SJCRH30 (cell line): Measurements from ENCODE around the gene CETP. TPM values are rescaled to one million over a fixed set of nuclear protein-coding genes. Genes with fewer than 3 reads are reported as not detected.
A peak's percentile ranks its signal among the peaks of the same experiment; 100 is the strongest.
"Not testable (repeated sequence)": the region's sequence is repeated elsewhere in the genome, so short reads cannot be mapped to it uniquely, and the experiment has no call there.

Experiments used
- DNase-seq, 2 experiments: peaks; one replicate each; pipeline ENCODE4 v3.0.0-alpha.2; 2015 to 2020
- H3K27ac ChIP-seq: fragments of 250-450 bp; sonication (Bioruptor Pico); 2 replicates; pipeline ENCODE4 v1.5.1; 2020; ENCODE audit warnings: mild to moderate bottlenecking, moderate library complexity
- H3K27me3 ChIP-seq: fragments of 250-450 bp; sonication (Bioruptor Pico); 2 replicates; pipeline ENCODE4 v1.5.1; 2020; ENCODE audit warnings: mild to moderate bottlenecking, moderate library complexity
- H3K36me3 ChIP-seq: fragments of 250-450 bp; sonication (Bioruptor Pico); 2 replicates; pipeline ENCODE4 v1.5.1; 2020; ENCODE audit warnings: mild to moderate bottlenecking, moderate library complexity
- H3K4me1 ChIP-seq: fragments of 250-450 bp; sonication (Bioruptor Pico); 2 replicates; pipeline ENCODE4 v1.5.1; 2020; ENCODE audit warnings: mild to moderate bottlenecking, moderate library complexity
- H3K4me3 ChIP-seq: fragments of 250-450 bp; sonication (Bioruptor Pico); 2 replicates; pipeline ENCODE4 v1.5.1; 2020; ENCODE audit warnings: mild to moderate bottlenecking, moderate library complexity
- H3K9me3 ChIP-seq: fragments of 250-450 bp; sonication (Bioruptor Pico); replicated peaks from 2 replicates; pipeline ENCODE4 v1.5.1; 2020; ENCODE audit warnings: mild to moderate bottlenecking, moderate library complexity
- total RNA-seq: library from RNA; depleted of rRNA; stranded (reverse); fragments of >200 nt; shearing (Covaris generic); gene quantifications from 2 replicates; pipeline ENCODE4 v1.2.3, GENCODE V29; 2014

Gene CETP
- total RNA-seq, 1 experiment from 2014 or later: 0.14 TPM

DNA sequence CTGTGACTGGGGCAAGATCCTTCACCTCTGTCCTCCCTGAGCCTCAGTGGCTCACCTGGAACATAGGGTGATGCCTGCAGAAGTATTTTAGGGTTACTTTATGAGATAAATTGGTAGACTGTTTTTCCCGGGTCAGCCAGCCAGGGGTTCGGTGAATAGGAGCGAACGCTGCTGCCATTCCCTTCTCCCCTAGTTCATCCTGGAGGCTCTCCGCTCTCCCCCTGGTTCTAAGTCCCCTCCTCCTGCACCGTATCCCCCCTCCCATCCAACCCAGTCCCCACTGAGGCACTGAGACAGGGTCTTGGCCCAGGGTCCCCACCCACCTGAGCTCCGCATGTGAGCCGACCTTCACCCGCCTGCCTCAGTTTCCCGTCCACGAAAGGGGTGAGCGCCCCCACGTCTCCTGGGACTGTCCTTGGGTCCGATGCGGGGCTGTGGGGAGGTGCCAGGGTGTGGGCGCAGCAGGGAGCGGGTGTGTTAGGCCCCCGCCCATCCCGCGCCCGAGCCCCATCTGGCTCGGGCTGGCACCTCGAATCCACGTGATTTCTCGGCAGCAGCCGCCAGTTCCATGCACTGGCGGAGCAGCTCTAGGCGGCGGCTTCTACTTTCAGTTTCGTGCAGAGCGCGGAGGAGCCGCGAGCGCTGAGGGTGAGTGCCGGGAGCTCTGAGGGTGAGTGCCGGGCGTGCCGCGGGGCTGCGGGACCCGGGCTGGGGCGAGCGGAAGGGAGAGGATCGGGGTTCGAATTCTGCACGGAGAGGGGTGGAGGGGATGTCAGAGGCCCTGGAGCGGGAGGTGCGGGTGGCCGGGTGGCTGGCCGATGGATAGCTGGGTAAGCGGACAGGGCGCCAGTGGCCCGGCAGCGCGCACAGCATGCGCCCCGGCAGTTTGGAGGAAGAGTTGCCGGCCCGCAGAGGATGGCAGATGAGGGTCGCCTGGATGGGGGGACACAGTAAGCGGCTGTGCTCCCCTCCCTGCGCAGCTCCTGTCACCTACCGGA, 27.5 kb downstream of the CETP start, which contains the start of gene NLRC5:
NLRC5 (plus strand) TSS at position 610 of the 998 bp plus-strand sequence. CDS start 31,156 bp downstream, outside the sequence.
- 0 out of 2 replicates have a peak, but pooled peaks cover 6% of the 10 kb centered on the region for H3K4me1 ChIP-seq
- H3K36me3 ChIP-seq: no peaks in the 10 kb centered on the region
- H3K27me3 ChIP-seq: peaks cover 38% of the 10 kb centered on the region
- no peaks in the 10 kb centered on the region for H3K9me3 ChIP-seq
- no peak within 1 kb of the TSS for H3K27ac ChIP-seq
- H3K4me3 ChIP-seq: peak within 1 kb of the TSS; percentile 61
- peak; percentile 74 to 76 for DNase-seq

DNA sequence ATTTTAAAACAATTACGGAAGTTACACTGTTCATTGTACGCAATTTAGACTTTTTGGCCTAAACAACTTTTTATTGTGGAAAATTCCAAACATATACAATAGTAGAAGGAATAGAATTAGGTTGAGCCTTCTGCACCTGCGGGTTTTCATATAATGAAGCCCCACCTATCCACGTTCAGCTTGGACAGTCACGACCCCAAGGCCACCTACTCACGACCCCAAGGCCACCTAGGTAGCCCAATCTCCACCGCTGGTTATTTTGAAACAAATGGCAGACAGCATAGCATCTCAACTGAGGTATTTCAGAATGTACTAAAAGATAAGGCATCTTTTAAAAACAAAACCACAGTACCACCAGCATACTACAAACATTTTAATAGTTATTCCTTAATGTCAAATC, 28.2 kb downstream of the CETP start:
- H3K4me1 ChIP-seq: 0 out of 2 replicates have a peak, but pooled peaks cover 6% of the 10 kb centered on the region
- DNase-seq: no peak
- H3K9me3 ChIP-seq: no peaks in the 10 kb centered on the region
- H3K27ac ChIP-seq: no peak overlapping the region
- no peaks in the 10 kb centered on the region for H3K36me3 ChIP-seq
- H3K27me3 ChIP-seq: peaks cover 38% of the 10 kb centered on the region
- peak overlapping the region; percentile 61 for H3K4me3 ChIP-seq

DNA sequence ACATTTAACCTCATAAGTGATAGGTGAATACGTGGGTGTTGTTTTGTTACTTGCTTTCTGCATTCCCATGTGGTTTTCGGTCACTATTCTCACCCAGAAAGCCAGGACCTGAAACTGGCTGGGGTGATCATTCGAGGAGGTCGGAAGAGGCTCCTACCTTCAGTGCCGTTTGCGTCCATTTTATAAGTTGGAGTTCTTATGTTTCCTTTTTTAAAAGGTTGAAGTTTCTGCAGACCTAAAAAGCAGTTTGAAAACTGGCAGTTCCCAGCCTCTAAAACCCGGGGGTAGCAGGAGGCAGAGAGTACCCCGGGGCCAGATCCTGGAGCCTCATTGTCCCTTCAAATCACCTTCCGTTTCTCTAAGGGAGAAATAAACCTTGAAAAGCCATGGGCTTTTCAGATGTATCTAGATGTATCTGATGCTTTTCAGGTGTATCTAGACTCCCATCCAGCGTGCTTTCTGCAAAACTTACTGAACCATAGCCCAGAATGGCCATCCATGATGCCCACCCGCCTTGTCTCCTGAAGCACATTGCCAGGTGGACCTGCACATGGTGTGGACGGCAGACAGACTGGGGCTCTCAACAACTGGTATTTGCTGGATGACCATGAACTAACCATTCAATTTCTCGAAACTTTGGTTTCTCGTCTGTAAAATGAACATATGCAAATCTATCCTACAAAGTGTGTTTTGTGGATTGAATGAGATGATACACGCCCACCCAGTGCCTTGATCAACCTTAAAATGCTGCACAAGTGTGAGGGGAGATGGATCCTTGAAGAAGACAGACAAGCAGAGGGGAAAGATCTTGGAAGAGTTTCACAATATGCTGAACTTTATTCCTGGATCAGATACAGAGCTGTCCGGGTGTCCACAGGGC, 28.9 kb downstream of the CETP start:
- H3K9me3 ChIP-seq: no peaks in the 10 kb centered on the region
- no peak for DNase-seq
- 0 out of 2 replicates have a peak, but pooled peaks cover 2% of the 10 kb centered on the region for H3K4me1 ChIP-seq
- no peak overlapping the region for H3K4me3 ChIP-seq
- no peak overlapping the region for H3K27ac ChIP-seq
- H3K27me3 ChIP-seq: peaks cover 38% of the 10 kb centered on the region
- no peaks in the 10 kb centered on the region for H3K36me3 ChIP-seq

DNA sequence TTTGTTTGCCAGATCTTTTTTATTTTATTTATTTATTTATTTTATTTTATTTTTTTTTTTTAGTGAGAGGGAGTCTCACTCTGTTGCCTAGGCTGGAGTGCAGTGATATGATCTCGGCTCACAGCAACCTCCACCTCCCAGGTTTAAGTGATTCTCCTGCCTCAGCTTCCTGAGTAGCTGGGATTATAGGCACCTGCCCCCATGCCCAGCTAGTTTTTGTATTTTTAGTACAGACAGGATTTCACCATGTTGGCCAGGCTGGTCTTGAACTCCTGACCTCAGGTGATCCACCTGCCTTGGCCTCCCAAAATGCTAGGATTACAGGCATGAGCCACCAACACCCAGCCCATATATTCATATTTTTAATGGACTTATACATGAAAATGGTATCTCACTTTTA, 30.7 kb downstream of the CETP start:
- not testable (repeated sequence) for H3K27ac ChIP-seq, H3K4me3 ChIP-seq, H3K36me3 ChIP-seq, H3K9me3 ChIP-seq, H3K4me1 ChIP-seq, DNase-seq
- peaks cover 32% of the 10 kb centered on the region for H3K27me3 ChIP-seq

DNA sequence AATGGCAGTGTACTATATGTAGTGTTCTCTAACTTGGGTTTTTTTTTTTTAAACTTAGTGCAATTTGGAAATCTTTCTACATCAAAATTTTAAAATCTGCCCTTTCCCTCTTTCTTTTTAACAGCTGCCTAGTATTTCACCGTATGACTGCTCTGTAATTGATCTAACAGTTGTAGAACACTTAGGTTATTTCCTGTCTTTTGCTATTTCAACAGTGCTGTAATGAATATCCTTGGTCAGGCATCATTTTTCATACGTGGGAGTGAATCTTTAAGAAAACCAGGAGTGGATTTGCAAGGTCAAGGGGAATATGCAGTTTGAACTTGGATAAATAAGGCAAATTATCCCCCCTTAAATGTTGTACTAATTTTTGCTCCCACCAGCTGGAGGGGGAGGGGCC, 31.5 kb downstream of the CETP start:
- DNase-seq: no peak
- H3K27ac ChIP-seq: no peak overlapping the region
- no peaks in the 10 kb centered on the region for H3K36me3 ChIP-seq
- no peaks in the 10 kb centered on the region for H3K9me3 ChIP-seq
- no peak overlapping the region for H3K4me3 ChIP-seq
- peaks cover 24% of the 10 kb centered on the region for H3K27me3 ChIP-seq
- 0 out of 2 replicates have a peak, but pooled peaks cover 2% of the 10 kb centered on the region for H3K4me1 ChIP-seq

DNA sequence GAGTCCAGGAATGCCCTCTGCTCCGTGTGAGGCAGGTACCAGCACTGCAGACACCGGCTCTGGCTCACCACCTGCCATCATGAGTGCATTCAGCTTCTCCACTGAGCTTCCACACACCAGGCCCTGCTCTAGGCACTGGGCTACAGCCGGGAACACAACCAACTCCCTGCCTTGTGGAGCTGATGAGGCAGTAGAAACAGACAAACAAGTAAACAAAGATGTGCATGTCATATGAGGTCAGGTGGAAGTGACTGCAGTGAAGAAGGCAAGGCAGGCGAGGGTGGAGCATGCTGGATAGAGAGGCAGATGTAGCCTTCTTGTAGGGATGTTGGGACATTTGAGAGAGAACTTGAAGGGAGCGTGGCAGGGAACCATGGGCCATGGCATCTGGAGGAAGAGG, 32.6 kb downstream of the CETP start:
- Histone ChIP-seq H3K27ac (no peak overlapping the region), H3K27me3 (peaks cover 13% of the 10 kb centered on the region; the same call in 1 of the 2 replicates), H3K4me3 (no peak overlapping the region), H3K9me3 (no peaks in the 10 kb centered on the region), H3K4me1 (0 out of 2 replicates have a peak, but pooled peaks cover 2% of the 10 kb centered on the region), H3K36me3 (no peaks in the 10 kb centered on the region)
- DNase-seq: no peak

DNA sequence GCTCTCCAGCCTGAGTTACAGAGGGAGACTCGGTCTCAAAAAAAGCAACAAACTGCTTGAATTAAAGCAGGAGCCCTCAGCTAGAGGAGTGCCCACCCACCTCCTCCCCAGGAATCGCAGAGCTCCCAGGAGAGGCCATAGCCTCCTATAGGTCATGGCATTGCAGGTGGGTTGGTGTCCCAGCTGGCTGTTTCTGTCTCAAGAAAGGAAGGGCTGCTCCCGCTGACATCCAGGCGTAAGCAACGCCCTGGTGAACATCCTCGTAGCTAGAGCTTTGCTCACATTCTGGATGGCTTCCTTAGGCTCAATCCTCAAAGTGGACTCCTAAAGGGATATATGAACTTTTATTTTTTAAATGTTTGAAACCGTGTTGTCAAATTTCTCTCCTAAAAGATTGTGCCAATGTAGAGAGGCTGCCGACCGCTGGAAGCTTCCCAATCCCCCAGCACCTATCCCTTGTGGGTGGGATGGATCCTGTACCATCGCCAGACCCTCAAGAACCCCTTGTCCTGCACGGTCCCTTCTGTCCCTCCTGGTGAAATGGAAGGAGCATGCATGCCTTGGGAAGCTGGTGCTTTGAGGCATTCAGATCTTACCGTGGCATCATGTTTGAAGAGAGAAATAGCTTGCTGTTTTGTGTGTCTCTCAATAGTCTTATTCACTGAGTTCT, 33.5 kb downstream of the CETP start:
- no peaks in the 10 kb centered on the region for H3K9me3 ChIP-seq
- no peaks in the 10 kb centered on the region for H3K4me1 ChIP-seq
- DNase-seq: no peak
- H3K27me3 ChIP-seq: peaks cover 5% of the 10 kb centered on the region; the same call in 1 of the 2 replicates
- no peak overlapping the region for H3K4me3 ChIP-seq
- no peak overlapping the region for H3K27ac ChIP-seq
- no peaks in the 10 kb centered on the region for H3K36me3 ChIP-seq

DNA sequence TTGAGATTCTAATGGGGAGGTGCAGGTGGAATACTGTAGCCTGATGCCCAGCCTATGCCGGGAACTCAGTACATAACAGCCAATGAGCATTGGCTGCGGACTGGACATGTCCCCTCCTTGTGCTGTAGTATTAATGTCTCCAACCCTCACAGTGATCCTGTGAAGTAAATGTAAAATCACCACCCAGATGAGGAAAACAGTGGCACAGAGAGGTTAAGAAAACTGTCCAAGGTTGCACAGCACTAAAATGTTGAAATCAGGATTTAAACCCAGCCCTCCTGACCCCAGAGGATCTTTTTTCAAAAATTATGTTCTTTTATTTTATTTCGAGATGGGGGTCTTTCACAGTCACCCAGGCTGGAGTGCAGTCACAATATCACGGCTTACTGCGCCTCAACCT, 35.5 kb downstream of the CETP start:
- H3K4me3 ChIP-seq: no peak overlapping the region
- DNase-seq: no peak
- H3K27me3 ChIP-seq: no peaks in the 10 kb centered on the region
- no peaks in the 10 kb centered on the region for H3K4me1 ChIP-seq
- H3K9me3 ChIP-seq: no peaks in the 10 kb centered on the region
- no peak overlapping the region for H3K27ac ChIP-seq
- no peaks in the 10 kb centered on the region for H3K36me3 ChIP-seq

DNA sequence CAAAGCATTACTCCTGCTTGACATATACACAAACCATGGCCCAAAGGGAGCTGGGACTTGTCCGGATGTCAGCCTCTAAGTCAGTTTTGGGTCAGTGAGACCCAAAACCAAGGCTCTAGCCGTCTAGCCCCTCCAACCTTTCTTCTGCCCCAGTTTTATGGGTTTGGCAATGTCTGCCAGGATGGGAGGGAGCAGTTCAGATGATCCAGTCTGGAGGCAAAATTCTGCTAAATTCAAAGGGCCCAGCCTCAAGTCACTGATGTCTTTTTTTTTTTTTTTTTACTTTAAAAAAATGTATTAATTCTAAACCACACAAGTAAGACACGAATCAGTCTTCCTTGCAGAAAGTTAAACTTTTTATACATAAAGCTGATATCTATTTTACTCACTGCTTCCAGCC, 36.2 kb downstream of the CETP start:
- Histone ChIP-seq H3K9me3 (no peaks in the 10 kb centered on the region), H3K36me3 (no peaks in the 10 kb centered on the region), H3K27me3 (no peaks in the 10 kb centered on the region), H3K4me3 (no peak overlapping the region), H3K27ac (no peak overlapping the region), H3K4me1 (no peaks in the 10 kb centered on the region)
- no peak for DNase-seq

DNA sequence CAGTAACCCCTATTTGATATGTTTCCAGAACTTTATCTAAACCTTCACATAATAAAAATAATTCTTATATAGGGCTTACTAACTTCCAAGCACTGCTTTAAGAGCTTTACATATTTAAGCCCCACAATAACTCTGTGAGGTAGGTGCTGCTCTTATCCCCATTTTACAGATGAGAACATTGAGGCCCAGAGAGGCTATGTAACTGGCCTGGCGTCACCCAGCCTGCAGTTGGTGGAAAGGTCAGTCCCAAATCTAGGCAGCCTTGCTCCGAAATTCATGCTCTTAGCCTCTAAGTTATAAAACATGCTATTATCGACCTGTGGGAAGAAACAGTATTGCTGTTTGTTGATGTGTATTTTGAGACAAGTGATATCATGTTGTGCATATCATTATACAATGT, 36.6 kb downstream of the CETP start:
- Histone ChIP-seq H3K9me3 (no peaks in the 10 kb centered on the region), H3K27me3 (no peaks in the 10 kb centered on the region), H3K27ac (no peak overlapping the region), H3K4me1 (no peaks in the 10 kb centered on the region), H3K36me3 (no peaks in the 10 kb centered on the region), H3K4me3 (no peak overlapping the region)
- no peak for DNase-seq

DNA sequence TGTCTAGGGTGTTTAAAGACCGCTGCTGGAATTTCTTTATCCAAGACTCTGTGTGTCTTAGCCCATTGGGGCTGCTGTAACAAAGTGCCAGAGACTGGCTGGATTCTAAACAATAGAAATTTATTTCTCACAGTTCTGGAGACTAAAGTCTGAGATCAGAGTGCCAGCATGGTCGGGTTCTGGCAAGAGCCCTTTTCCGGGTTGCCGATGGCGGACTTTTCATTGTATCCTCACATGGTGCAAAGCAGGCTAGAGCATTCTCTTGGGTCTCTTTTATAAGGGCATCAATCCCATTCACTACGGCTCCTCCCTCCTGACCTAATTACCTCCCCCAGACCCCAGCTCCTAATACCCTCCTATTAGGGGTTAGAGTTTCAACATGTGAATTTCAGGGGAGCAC, 37.1 kb downstream of the CETP start:
- no peaks in the 10 kb centered on the region for H3K36me3 ChIP-seq
- no peak overlapping the region for H3K27ac ChIP-seq
- H3K4me3 ChIP-seq: no peak overlapping the region
- no peaks in the 10 kb centered on the region for H3K9me3 ChIP-seq
- H3K27me3 ChIP-seq: 0 out of 2 replicates have a peak, but pooled peaks cover 3% of the 10 kb centered on the region
- H3K4me1 ChIP-seq: no peaks in the 10 kb centered on the region; the same call in 1 of the 2 replicates
- no peak for DNase-seq

DNA sequence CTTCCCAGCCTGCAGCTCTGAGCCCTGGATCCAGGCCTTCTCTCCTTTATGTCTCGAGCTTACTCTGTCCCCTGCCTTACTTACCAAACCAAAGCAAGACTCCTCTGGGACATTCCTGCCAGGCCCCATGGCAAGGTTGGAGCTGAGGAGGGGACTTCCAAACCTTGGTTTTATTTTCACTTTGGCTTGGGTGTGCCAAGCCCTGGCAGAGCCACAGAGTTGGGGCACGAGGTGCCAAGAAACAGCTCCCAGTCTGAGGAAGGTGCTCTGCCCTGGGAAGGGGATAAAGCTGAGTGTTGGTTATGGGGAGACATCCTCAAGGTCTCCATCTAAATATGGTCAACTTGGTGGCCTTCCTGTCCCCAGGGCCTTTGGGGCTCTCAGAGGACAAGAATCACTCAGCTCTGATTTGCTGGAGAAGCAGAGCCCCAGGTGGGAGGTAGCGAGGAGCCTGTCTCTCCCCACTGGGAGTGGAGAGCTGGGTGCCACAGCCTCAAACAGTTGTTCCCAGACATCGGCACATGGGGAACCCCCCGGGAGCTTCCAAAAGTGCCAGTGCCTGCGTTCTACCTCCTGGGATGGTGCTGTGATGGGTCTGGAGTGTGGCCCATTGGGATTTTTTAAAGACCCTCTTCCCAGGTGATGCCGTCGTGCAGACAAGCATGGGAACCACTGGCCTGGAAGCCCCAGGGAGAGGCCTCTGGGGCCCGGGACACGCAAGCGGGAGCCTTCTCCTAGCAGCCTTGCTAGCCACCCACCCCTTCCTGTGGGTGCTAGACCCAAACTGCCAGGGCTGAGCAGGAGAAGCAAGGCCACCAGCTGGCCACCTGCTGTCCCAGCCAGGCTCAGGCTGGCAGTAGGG, 37.9 kb downstream of the CETP start:
- H3K36me3 ChIP-seq: no peaks in the 10 kb centered on the region
- H3K4me1 ChIP-seq: peaks cover 4% of the 10 kb centered on the region; the same call in 1 of the 2 replicates
- H3K9me3 ChIP-seq: no peaks in the 10 kb centered on the region
- H3K27me3 ChIP-seq: 0 out of 2 replicates have a peak, but pooled peaks cover 5% of the 10 kb centered on the region
- no peak for DNase-seq
- H3K4me3 ChIP-seq: no peak overlapping the region
- no peak overlapping the region for H3K27ac ChIP-seq

DNA sequence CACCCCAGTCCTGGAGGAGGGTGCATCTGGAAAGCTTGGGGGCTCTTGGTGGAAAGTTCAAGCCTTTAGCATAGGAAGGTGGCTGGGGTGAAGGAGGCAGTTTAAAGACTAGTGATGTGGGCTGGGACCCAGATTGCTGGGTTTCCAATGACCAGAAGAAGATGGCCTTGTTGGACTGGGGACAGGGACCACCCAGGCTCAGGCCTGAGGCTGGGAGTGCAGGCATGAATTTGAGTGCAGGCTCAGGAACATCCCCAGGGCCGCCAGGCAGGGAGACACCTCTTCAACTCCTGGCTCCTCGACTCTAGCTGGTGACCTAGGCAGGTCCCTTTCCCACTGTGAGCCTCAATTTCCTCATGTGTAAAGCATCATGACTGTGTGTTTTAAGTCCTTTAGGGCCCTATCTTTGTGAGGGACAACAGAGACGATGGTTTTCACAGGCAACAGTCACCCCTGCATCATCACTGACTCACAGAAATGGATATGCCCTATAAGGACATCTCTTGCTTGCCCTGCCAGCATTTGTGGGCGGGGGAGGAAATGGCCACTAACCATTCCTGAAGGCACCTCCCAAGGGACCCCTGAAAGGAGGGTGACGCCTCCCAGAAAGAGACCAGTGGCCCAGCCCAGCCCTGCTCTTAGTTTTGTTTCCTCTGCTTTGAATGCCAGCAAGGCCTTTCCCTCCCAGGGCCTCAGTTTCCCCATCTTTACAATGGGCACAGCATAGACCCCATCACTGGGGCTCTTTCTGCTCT, 38.7 kb downstream of the CETP start:
- Histone ChIP-seq H3K27me3 (0 out of 2 replicates have a peak, but pooled peaks cover 5% of the 10 kb centered on the region), H3K27ac (no peak overlapping the region)
- peak in 1 of 2 experiments; percentile 25 for DNase-seq

More for the DNA sequence above, 38.7 kb downstream of the CETP start:
- peaks cover 4% of the 10 kb centered on the region; the same call in 1 of the 2 replicates for H3K4me1 ChIP-seq
- no peaks in the 10 kb centered on the region for H3K36me3 ChIP-seq
- no peak overlapping the region for H3K4me3 ChIP-seq
- no peaks in the 10 kb centered on the region for H3K9me3 ChIP-seq
